GM12872 (cell line): Measurements from ENCODE around the gene PAPPA2.

Experiments
- CTCF ChIP-seq: IDR thresholded peaks from 3 replicates; pipeline ENCODE4 v1.5.1; 2011; ENCODE audit warnings: low read depth, mild to moderate bottlenecking, low read length, moderate library complexity; ENCODE audit not compliant: insufficient read depth

Gene PAPPA2

GRCh38 chr1:176765608-176766007 lies 302.6 kb downstream of the PAPPA2 start:
- no peak for TF ChIP-seq CTCF

- TF ChIP-seq CTCF, result no peak
Observed at GRCh38 chr1:176766779-176767178, 303.8 kb downstream of the PAPPA2 start.

GRCh38 chr1:176767714-176768136 lies 304.8 kb downstream of the PAPPA2 start:
- TF ChIP-seq CTCF, result no peak

- no peak for TF ChIP-seq CTCF
Observed at GRCh38 chr1:176768532-176768931, 305.6 kb downstream of the PAPPA2 start.

GRCh38 chr1:176770066-176770465 lies 307.1 kb downstream of the PAPPA2 start:
- TF ChIP-seq CTCF, result no peak

GRCh38 chr1:176773038-176773437 lies 310.1 kb downstream of the PAPPA2 start:
- TF ChIP-seq CTCF, result no peak

- TF ChIP-seq CTCF, result no peak
Observed at GRCh38 chr1:176774224-176774623, 311.2 kb downstream of the PAPPA2 start.

GRCh38 chr1:176775378-176775777 lies 312.4 kb downstream of the PAPPA2 start:
- no peak for TF ChIP-seq CTCF
